HG02763 (cell line): Measurements from ENCODE around the gene FARP1.

Experiments used
- ATAC-seq: cut with Tn5 transposase; IDR thresholded peaks from one replicate; pipeline ENCODE4 v1.9.1; 2021; ENCODE audit warnings: mild to moderate bottlenecking, moderate library complexity; ENCODE audit not compliant: unreplicated experiment

FARP1 gene

GRCh38 chr13:98142380-98143156, at the start of gene FARP1:
FARP1 (plus strand) TSS chr13:98143094; CDS start chr13:98213243, 70,149 bp downstream.
- peak; percentile 76 for ATAC-seq

GRCh38 chr13:98094678-98095266, 48.1 kb upstream of the FARP1 start:
- ATAC-seq = no peak

GRCh38 chr13:98096059-98096458, 46.8 kb upstream of the FARP1 start:
- ATAC-seq = no peak

GRCh38 chr13:98097749-98098148, 45.1 kb upstream of the FARP1 start:
- no peak for ATAC-seq

- no peak for ATAC-seq
These were observed 44.4 kb upstream of the FARP1 start for GRCh38 chr13:98098516-98098915.

- ATAC-seq = no peak
These were observed 43.3 kb upstream of the FARP1 start for GRCh38 chr13:98099627-98100026.

- ATAC-seq = no peak
These were observed 42.4 kb upstream of the FARP1 start for GRCh38 chr13:98100481-98100880.

- ATAC-seq = no peak
These were observed 39.4 kb upstream of the FARP1 start for GRCh38 chr13:98103531-98103930.

GRCh38 chr13:98103942-98104880, 38.7 kb upstream of the FARP1 start:
- no peak for ATAC-seq

GRCh38 chr13:98105929-98106336, 37.0 kb upstream of the FARP1 start:
- no peak for ATAC-seq

GRCh38 chr13:98108341-98108740, 34.6 kb upstream of the FARP1 start:
- no peak for ATAC-seq

GRCh38 chr13:98109226-98109853, 33.6 kb upstream of the FARP1 start:
- no peak for ATAC-seq

GRCh38 chr13:98110749-98111148, 32.1 kb upstream of the FARP1 start:
- ATAC-seq = no peak

- no peak for ATAC-seq
These were observed 31.5 kb upstream of the FARP1 start for GRCh38 chr13:98111168-98112098.

GRCh38 chr13:98112456-98112855, 30.4 kb upstream of the FARP1 start:
- no peak for ATAC-seq

GRCh38 chr13:98118865-98119264, 24.0 kb upstream of the FARP1 start:
- no peak for ATAC-seq

- no peak for ATAC-seq
These were observed 19.7 kb upstream of the FARP1 start for GRCh38 chr13:98123176-98123575.

GRCh38 chr13:98129059-98129746, 13.7 kb upstream of the FARP1 start:
- no peak for ATAC-seq

GRCh38 chr13:98133946-98134345, 8.9 kb upstream of the FARP1 start:
- ATAC-seq = peak; percentile 80
